RWPE2 (cell line): ENCODE results near the gene CACHD1.

Experiments used
- ATAC-seq: fragments of 200-7000 bp; cut with Tn5 transposase; 3 replicates; pipeline ENCODE4 v1.9.1; 2021; ENCODE audit warnings: low read depth
- DNase-seq: peaks from one replicate; pipeline ENCODE4 v3.0.0-alpha.2; 2020; ENCODE audit warnings: low spot score
- H3K27ac ChIP-seq: fragments of 450-650 bp; 2 replicates; pipeline ENCODE4 v1.5.1; 2017; ENCODE audit warnings: mild to moderate bottlenecking; ENCODE audit not compliant: poor library complexity, severe bottlenecking
- H3K27me3 ChIP-seq: fragments of 250-450 bp; sonication (Bioruptor Pico); 2 replicates; pipeline ENCODE4 v1.5.1; 2021; ENCODE audit warnings: mild to moderate bottlenecking, moderate library complexity; ENCODE audit not compliant: insufficient read depth, poor library complexity, severe bottlenecking
- H3K36me3 ChIP-seq: fragments of 250-450 bp; sonication (Bioruptor Pico); 2 replicates; pipeline ENCODE4 v1.5.1; 2020; ENCODE audit warnings: low read depth, mild to moderate bottlenecking, moderate library complexity
- H3K4me1 ChIP-seq: fragments of 250-450 bp; sonication (Bioruptor Pico); 2 replicates; pipeline ENCODE4 v1.5.1; 2021; ENCODE audit warnings: mild to moderate bottlenecking, moderate library complexity; ENCODE audit not compliant: insufficient read depth, poor library complexity, severe bottlenecking
- H3K4me3 ChIP-seq: fragments of 250-450 bp; sonication (Bioruptor Pico); 2 replicates; pipeline ENCODE4 v1.5.1; 2021; ENCODE audit warnings: mild to moderate bottlenecking, moderate library complexity; ENCODE audit not compliant: severe bottlenecking
- H3K9me3 ChIP-seq: fragments of 250-450 bp; sonication (Bioruptor Pico); 2 replicates; pipeline ENCODE4 v1.5.1; 2021; ENCODE audit warnings: mild to moderate bottlenecking, moderate library complexity; ENCODE audit not compliant: severe bottlenecking
- CTCF ChIP-seq: fragments of 450-650 bp; IDR thresholded peaks from one replicate; pipeline ENCODE4 v1.5.1; 2017; ENCODE audit warnings: mild to moderate bottlenecking, moderate library complexity; ENCODE audit not compliant: poor library complexity, severe bottlenecking

CACHD1 gene

DNA sequence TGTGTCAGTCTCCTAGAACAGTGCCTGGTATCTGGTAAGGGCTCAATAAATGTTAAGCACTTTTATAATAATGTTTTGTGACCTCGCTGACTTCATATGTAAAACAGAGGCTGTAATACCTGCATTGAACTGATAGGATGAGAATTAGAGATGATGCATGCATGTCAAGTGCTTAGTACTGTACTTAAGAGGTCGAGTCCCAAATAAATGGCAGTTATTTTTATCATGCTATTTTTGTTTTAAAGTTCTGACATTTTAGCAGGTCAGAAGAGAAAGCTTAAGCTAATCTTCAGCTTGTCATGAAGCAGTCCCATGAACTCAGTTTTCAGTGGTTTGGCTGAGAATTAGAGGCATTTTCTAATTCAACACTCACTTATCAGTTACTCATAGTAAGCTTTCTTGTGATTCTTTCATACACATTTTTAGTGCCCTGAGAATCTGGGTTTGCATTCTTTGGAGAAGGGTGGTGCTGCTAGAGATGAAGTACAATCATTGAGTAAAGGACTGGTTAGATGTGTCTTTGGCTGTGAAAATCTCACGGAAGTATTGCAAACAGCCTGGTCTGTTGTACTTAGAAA, 199.3 kb downstream of the CACHD1 start:
- no peak overlapping the region for H3K4me3 ChIP-seq
- ATAC-seq = no peak
- no peaks in the 10 kb centered on the region for H3K36me3 ChIP-seq
- DNase-seq = no peak
- no peaks in the 10 kb centered on the region for H3K4me1 ChIP-seq
- no peak for TF ChIP-seq CTCF
- H3K27me3 ChIP-seq = no peaks in the 10 kb centered on the region
- H3K9me3 ChIP-seq = no peaks in the 10 kb centered on the region
- H3K27ac ChIP-seq = no peak overlapping the region

GRCh38 chr1:64675718-64676345, 205.9 kb downstream of the CACHD1 start:
- no peaks in the 10 kb centered on the region for H3K27me3 ChIP-seq
- no peaks in the 10 kb centered on the region for H3K4me1 ChIP-seq
- TF ChIP-seq CTCF = peak; percentile 66
- no peak overlapping the region for H3K4me3 ChIP-seq
- H3K9me3 ChIP-seq = no peaks in the 10 kb centered on the region
- DNase-seq = no peak
- ATAC-seq = no peak
- no peaks in the 10 kb centered on the region for H3K36me3 ChIP-seq
- no peak overlapping the region for H3K27ac ChIP-seq

- Histone ChIP-seq H3K27ac (no peak overlapping the region), H3K27me3 (no peaks in the 10 kb centered on the region), H3K36me3 (no peaks in the 10 kb centered on the region), H3K4me1 (no peaks in the 10 kb centered on the region), H3K4me3 (no peak overlapping the region), H3K9me3 (no peaks in the 10 kb centered on the region)
- TF ChIP-seq CTCF = no peak
- ATAC-seq = no peak
- no peak for DNase-seq
These were observed 206.5 kb downstream of the CACHD1 start for GRCh38 chr1:64676386-64676785.

- Histone ChIP-seq H3K27ac (no peak overlapping the region), H3K4me3 (no peak overlapping the region), H3K27me3 (no peaks in the 10 kb centered on the region), H3K36me3 (no peaks in the 10 kb centered on the region), H3K4me1 (no peaks in the 10 kb centered on the region), H3K9me3 (no peaks in the 10 kb centered on the region)
- TF ChIP-seq CTCF = no peak
- ATAC-seq (no peak), DNase-seq (no peak)
These were observed 207.6 kb downstream of the CACHD1 start for GRCh38 chr1:64677532-64677931.

DNA sequence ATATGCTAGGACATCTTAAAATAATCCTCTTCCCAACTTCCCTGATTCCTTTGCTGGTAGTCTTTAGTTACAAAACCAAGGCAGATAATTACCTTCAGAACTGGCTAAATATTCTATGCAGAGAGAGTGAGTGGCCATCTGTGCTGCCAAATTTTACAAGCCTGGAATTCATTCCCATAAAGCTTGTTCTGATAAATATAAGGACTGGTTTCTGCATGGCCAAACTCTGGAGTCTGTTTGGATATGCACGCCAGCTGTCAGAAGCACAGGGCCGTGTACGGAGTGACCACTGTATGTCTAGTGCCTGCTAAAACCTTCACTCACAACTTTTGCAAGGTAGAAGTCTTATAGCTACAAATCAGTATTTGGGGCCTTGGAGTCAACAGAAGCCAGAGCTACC, 208.4 kb downstream of the CACHD1 start:
- Histone ChIP-seq H3K27ac (no peak overlapping the region), H3K36me3 (no peaks in the 10 kb centered on the region), H3K9me3 (no peaks in the 10 kb centered on the region), H3K4me3 (no peak overlapping the region), H3K4me1 (no peaks in the 10 kb centered on the region), H3K27me3 (no peaks in the 10 kb centered on the region)
- no peak for TF ChIP-seq CTCF
- ATAC-seq = no peak
- DNase-seq = no peak
